Activated naive CD4-positive, alpha-beta T cell treated with anti-CD3 and anti-CD28 coated beads, Interleukin-2, amount 50 U/mL, for 16 hours (primary cell): Measurements from ENCODE around the gene INPP5J.
"Not testable (repeated sequence)": the region's sequence is repeated elsewhere in the genome, so short reads cannot be mapped to it uniquely, and the experiment has no call there.

Source experiments
- DNase-seq: peaks from one replicate; pipeline ENCODE4 v3.0.0-alpha.2; 2020

The INPP5J gene

GRCh38 chr22:31087744-31088215 lies 35.0 kb upstream of the INPP5J start:
- no peak for DNase-seq

- no peak for DNase-seq
Measured at GRCh38 chr22:31088233-31088986, 34.4 kb upstream of the INPP5J start.

GRCh38 chr22:31089160-31090100 lies 33.3 kb upstream of the INPP5J start:
- DNase-seq, result no peak

GRCh38 chr22:31090217-31091085 lies 32.3 kb upstream of the INPP5J start:
- no peak for DNase-seq

- DNase-seq, result no peak
Measured at GRCh38 chr22:31091106-31091975, 31.4 kb upstream of the INPP5J start.

GRCh38 chr22:31092161-31092560 lies 30.6 kb upstream of the INPP5J start:
- DNase-seq, result no peak

- DNase-seq, result no peak
Measured at GRCh38 chr22:31093086-31093850, 29.5 kb upstream of the INPP5J start.

GRCh38 chr22:31094021-31094551 lies 28.7 kb upstream of the INPP5J start:
- no peak for DNase-seq

- DNase-seq, result no peak
Measured at GRCh38 chr22:31094741-31095140, 28.0 kb upstream of the INPP5J start.

- no peak for DNase-seq
Measured at GRCh38 chr22:31095637-31096249, 27.0 kb upstream of the INPP5J start.

GRCh38 chr22:31096657-31097279 lies 26.0 kb upstream of the INPP5J start:
- no peak for DNase-seq

GRCh38 chr22:31097539-31097938 lies 25.2 kb upstream of the INPP5J start:
- DNase-seq, result not testable (repeated sequence)

GRCh38 chr22:31097941-31098631 lies 24.7 kb upstream of the INPP5J start:
- DNase-seq, result no peak

- DNase-seq, result no peak
Measured at GRCh38 chr22:31098632-31099110, 24.1 kb upstream of the INPP5J start.

- no peak for DNase-seq
Measured at GRCh38 chr22:31099386-31099785, 23.4 kb upstream of the INPP5J start.

GRCh38 chr22:31099841-31100761 lies 22.7 kb upstream of the INPP5J start:
- DNase-seq, result no peak

GRCh38 chr22:31100762-31101525 lies 21.8 kb upstream of the INPP5J start:
- no peak for DNase-seq
